LoVo (cell line): ENCODE data around the gene TMEM39B.
"Not testable (repeated sequence)": the region's sequence is repeated elsewhere in the genome, so short reads cannot be mapped to it uniquely, and the experiment has no call there.

Source experiments
- DNase-seq: peaks from one replicate; pipeline ENCODE4 v3.0.0-alpha.2; 2016; ENCODE audit warnings: low spot score

Gene TMEM39B

DNA sequence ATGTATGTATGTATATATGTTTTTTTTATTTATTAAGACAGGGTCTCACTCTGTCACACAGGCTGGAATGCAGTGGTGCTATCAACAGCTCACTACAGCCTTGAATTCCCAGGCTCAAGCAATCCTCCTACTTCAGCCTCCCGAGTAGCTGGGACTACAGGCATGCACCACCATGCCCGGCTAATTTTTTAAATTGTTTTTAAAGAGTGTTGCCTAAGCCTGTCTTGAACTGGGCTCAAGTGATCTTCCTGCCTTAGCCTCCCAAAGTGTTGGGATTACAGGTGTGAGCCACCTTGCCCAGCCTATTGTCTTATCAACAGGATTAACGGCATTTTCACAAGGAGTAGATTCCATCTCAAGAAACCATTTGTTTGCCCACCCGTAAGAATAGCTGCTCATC, 40.7 kb downstream of the TMEM39B start:
- DNase-seq: not testable (repeated sequence)

GRCh38 chr1:32114420-32114819, 41.7 kb downstream of the TMEM39B start:
- DNase-seq: no peak

GRCh38 chr1:32115496-32115895, 42.8 kb downstream of the TMEM39B start:
- DNase-seq: no peak

DNA sequence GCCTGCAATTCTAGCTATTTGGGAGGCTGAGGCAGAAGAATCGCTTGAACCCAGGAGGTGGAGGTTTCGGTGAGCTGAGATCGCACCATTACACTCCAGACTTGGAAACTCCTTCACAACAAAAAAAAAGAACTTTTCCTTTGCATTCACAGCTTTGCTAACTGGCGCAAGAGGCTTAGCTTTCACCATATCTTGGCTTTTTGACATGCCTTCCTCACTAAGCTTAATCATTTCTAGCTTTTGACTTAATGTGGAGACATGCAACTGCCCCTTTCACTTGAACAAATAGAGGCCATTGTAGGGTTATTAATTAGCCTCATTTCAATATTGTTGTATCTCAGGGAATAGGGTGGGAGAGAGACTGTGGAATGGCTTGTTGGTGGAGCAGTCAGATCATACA, 43.8 kb downstream of the TMEM39B start:
- DNase-seq: no peak

GRCh38 chr1:32122151-32122550, 49.4 kb downstream of the TMEM39B start:
- no peak for DNase-seq

GRCh38 chr1:32123361-32123760, 50.6 kb downstream of the TMEM39B start:
- not testable (repeated sequence) for DNase-seq

- DNase-seq: no peak
These were observed 52.6 kb downstream of the TMEM39B start for GRCh38 chr1:32125313-32125712.

GRCh38 chr1:32126770-32127169, 54.0 kb downstream of the TMEM39B start:
- no peak for DNase-seq

- no peak for DNase-seq
These were observed 54.9 kb downstream of the TMEM39B start for GRCh38 chr1:32127409-32128198.

DNA sequence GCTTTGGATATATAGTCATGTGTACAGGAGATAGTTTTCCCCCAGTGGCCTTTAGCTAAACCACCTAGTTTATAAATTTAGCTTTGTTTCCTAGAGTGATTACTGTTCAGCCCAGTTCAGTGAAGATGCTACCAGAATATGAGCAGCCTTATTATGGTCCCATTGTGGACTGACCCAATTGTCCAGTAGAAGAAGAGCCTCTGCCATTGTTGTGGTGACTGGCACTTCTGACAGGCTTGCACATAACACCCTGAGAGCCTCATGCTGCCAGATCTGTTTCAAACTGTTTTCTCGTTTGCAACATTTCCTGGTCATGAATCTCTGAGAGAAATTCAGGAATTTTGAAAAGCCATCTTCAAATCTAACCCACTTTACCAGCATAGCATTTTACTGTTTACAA, 55.7 kb downstream of the TMEM39B start:
- DNase-seq: no peak

GRCh38 chr1:32128964-32129363, 56.2 kb downstream of the TMEM39B start:
- no peak for DNase-seq

DNA sequence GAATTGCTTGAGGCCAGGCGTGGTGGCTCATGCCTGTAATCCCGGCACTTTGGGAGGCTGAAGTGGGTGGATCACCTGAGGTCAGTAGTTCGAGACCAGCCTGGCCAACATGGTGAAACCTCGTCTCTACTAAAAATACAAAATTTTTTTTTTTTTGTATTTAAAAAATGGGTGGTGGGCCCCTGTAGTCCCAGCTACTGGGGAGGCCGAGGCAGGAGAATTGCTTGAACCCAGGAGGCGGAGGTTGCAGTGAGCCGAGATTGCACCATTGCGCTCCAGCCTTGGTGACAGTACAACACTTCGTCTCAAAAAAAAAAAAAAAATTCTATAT, 61.2 kb downstream of the TMEM39B start:
- not testable (repeated sequence) for DNase-seq

GRCh38 chr1:32137111-32137510, 64.4 kb downstream of the TMEM39B start:
- no peak for DNase-seq

DNA sequence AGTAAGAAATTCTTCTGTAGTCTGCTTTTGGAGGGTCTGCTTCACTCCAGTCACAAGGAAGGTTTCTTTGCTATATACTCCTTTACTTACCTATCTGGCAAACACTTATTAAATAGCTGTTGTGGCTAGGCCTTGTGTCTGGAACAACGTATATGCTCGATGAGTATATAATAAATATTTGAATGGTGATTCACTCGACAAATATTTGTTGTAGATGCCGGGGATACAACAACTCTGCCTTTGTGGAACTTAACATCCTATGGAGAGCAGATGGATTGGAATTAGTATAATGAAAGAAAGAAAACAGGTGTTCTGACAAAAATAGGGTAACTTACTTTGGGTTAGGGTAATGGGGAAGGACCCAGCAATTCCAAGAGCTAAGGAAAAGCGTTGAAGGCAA, 66.2 kb downstream of the TMEM39B start:
- DNase-seq: peak; percentile 53

DNA sequence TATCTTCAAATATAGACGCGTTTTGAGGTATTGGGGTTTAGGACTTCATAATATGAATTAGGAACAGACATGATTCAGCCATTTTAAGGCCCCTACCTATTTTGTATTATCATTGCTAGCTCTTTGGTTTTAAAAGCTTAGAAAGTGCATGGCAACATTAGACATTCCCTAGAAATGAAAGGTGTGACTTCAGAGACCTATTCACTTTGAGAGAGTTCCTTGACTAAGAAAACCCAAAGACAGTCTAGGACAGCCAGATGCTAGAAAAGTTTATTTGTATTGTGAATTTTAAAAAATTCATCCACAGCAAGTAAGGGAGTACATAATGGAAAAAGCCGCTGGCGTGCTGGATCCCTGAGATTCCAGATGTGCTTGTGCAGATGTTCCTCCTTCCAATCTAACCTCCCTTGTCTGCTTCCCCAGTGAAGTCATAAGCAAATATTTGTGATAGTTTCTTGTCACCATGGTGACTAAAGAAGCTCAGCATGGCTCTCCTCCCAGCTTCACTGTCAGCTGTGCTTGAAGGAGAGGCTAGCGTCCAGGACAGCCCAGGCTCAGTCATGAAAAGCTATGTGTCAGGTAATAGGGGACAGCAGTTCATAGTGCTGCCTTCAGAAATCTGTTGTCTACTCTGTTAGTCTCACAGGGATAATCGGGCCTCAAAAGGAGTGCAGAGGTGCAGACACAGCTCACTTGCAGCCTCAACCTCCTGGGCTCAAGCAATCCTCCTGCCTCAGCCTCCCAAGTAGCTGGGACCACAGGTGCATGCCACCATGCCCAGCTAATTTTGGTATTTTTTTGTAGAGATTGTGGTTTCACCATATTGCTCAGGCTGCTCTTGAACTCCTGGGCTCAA, 69.9 kb downstream of the TMEM39B start:
- no peak for DNase-seq

DNA sequence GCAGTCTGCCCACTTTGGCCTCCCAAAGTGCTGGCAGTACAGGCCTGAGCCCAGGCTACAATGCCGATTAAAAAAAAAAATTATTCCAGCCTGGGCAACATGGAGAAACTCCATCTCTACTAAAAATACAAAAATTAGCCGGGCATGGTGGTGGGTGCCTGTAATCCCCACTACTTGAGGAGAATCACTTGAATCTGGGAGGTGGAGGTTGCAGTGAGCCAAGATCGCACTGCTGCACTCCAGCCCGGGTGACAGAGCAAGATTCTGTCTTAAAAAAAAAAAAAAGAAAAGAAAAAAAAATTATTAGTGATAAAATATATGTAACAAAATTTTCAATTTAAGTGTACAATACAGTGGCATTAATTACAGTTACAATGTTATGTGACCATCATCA, 70.6 kb downstream of the TMEM39B start:
- not testable (repeated sequence) for DNase-seq

DNA sequence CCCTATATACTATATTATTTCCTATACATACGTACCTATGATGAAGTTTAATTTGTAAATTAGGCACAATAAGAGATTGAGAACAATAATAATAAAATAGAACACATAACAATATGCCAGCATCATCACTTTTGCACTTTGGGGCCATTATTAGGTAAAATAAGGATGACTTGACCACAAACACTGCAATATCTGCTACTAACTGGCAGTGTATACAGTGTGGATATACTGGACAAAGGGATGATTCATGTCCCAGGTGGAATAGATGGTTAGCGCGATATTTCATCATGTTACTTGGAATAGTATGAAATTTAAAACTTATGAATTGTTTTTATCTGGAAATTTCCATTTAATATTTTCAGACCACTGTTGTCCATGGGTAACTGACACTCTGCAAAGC, 71.3 kb downstream of the TMEM39B start:
- DNase-seq: no peak

- not testable (repeated sequence) for DNase-seq
These were observed 75.1 kb downstream of the TMEM39B start for GRCh38 chr1:32147799-32148198.

- no peak for DNase-seq
These were observed 78.1 kb downstream of the TMEM39B start for GRCh38 chr1:32150847-32151246.

- no peak for DNase-seq
These were observed 78.6 kb downstream of the TMEM39B start for GRCh38 chr1:32151319-32151787.
